A549 treated with CpdA at 1 μM for 4 hours (cell line): Measurements from ENCODE around the gene TENT5D. TPM values are rescaled to one million over a fixed set of nuclear protein-coding genes. Genes with fewer than 3 reads are reported as not detected.

Experiments
- total RNA-seq: library from RNA; stranded (reverse); fragments of 200-300 nt; extraction: Qiagen RNA extraction; gene quantifications from 5 replicates; pipeline ENCODE4 v1.2.3, GENCODE V29; 2022; ENCODE audit warnings: low read depth

TENT5D gene
- total RNA-seq: not detected in 5 replicates

DNA sequence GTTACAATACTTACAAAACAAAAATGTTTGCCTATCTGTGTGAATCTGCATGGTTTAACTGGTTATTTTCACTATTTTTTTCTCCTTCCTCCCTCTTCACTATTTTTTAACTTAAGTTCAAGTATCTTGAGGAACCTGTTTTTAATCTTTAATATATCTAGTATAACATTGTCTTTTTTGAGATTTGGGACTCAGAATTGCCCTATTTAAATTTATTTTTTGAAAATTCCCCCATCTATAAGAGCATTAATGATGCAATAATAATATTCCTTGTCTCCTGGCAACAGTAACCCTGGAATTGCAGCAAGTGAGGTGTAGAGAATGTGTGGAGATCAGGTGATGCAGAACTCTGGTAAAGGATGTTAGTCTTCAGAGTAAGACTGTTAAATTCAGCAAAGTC lies at the start of gene TENT5D:
TSS of gene TENT5D (plus strand) at position 301 of the 400 bp plus-strand sequence. CDS start 22,093 bp downstream, outside the sequence.

